Colonic mucosa (tissue), 4 donors: ENCODE data around the gene GSTM3. TPM values are rescaled to one million over a fixed set of nuclear protein-coding genes. Genes with fewer than 3 reads are reported as not detected.
"Not testable (repeated sequence)": the region's sequence is repeated elsewhere in the genome, so short reads cannot be mapped to it uniquely, and the experiment has no call there.

ENCODE experiments used
- DNase-seq: peaks from one replicate; pipeline ENCODE4 v3.0.0-alpha.2; 2020
- H3K27ac ChIP-seq: fragments of 200-600 bp; one replicate; pipeline ENCODE4 v1.8.0; 2021
- H3K27me3 ChIP-seq: fragments of 200-600 bp; one replicate; pipeline ENCODE4 v1.8.0; 2021
- H3K36me3 ChIP-seq: fragments of 200-600 bp; one replicate; pipeline ENCODE4 v1.8.0; 2021
- H3K4me1 ChIP-seq: fragments of 200-600 bp; one replicate; pipeline ENCODE4 v1.8.0; 2021; ENCODE audit warnings: mild to moderate bottlenecking
- H3K4me3 ChIP-seq: fragments of 200-600 bp; one replicate; pipeline ENCODE4 v1.8.0; 2021
- H3K9ac ChIP-seq, 2 donors: one replicate each; pipeline ENCODE4 v1.7.0; 2013; ENCODE audit warnings: control low read depth in 2 of 2, low read depth in 2 of 2, low read length in 2 of 2
- H3K9me3 ChIP-seq: fragments of 200-600 bp; one replicate; pipeline ENCODE4 v1.8.0; 2021
- CTCF ChIP-seq: fragments of 200-600 bp; IDR thresholded peaks from one replicate; pipeline ENCODE4 v1.8.0; 2022; ENCODE audit warnings: antibody characterized with exemption, mild to moderate bottlenecking
- intact Hi-C: fragments of 100-400 bp; cut with DNase I; formaldehyde crosslinking; loops from one replicate; pipeline ENCODE4 v1.14.1; 2022
- total RNA-seq, 2 donors: library from RNA; stranded (reverse); fragmentation: NEBNext Ultra II Directional in 1 of 2; extraction: Animal tissue kit (Norgen Biotek cat#: 25700) in 1 of 2; gene quantifications; one replicate each; pipeline ENCODE4 v1.2.1, GENCODE V29; 2021
- donor health status: healthy.
- donor health status: DM: no; HTN: no; CAD: no.
- donor health status: DM: no; HTN: no; CAD: no.

GSTM3 gene
- total RNA-seq, 2 donors from 2014 or later = 4.9 to 24.6 TPM

GRCh38 chr1:109751531-109752260 lies 10.9 kb upstream of the GSTM3 start:
- Histone ChIP-seq H3K27me3 (no peaks in the 10 kb centered on the region), H3K4me1 (no peaks in the 10 kb centered on the region), H3K27ac (no peak overlapping the region), H3K9ac (no peak overlapping the region), H3K4me3 (no peak overlapping the region), H3K9me3 (no peaks in the 10 kb centered on the region), H3K36me3 (peaks cover 9% of the 10 kb centered on the region)
- intact Hi-C loops = no loop called here
- DNase-seq = no peak
- no peak for TF ChIP-seq CTCF

- H3K9me3 ChIP-seq = no peaks in the 10 kb centered on the region
- intact Hi-C loops = no loop called here
- DNase-seq = peak; percentile 14
Measured at GRCh38 chr1:109750920-109751319, 10.1 kb upstream of the GSTM3 start.

GRCh38 chr1:109750241-109750882 lies 9.5 kb upstream of the GSTM3 start:
- H3K27ac ChIP-seq = no peak overlapping the region

More at GRCh38 chr1:109750920-109751319, 10.1 kb upstream of the GSTM3 start:
- Histone ChIP-seq H3K4me1 (no peaks in the 10 kb centered on the region), H3K36me3 (peaks cover 9% of the 10 kb centered on the region), H3K9ac (no peak overlapping the region), H3K4me3 (no peak overlapping the region), H3K27ac (no peak overlapping the region), H3K27me3 (no peaks in the 10 kb centered on the region)
- no peak for TF ChIP-seq CTCF

GRCh38 chr1:109749221-109749620 lies 8.4 kb upstream of the GSTM3 start:
- Histone ChIP-seq H3K4me1 (no peaks in the 10 kb centered on the region), H3K27me3 (no peaks in the 10 kb centered on the region), H3K36me3 (peaks cover 9% of the 10 kb centered on the region), H3K9ac (no peak overlapping the region), H3K4me3 (no peak overlapping the region), H3K27ac (no peak overlapping the region), H3K9me3 (no peaks in the 10 kb centered on the region)
- intact Hi-C loops = no loop called here
- DNase-seq = no peak
- TF ChIP-seq CTCF = no peak

More at GRCh38 chr1:109750241-109750882, 9.5 kb upstream of the GSTM3 start:
- Histone ChIP-seq H3K9ac (no peak overlapping the region), H3K4me3 (no peak overlapping the region), H3K4me1 (no peaks in the 10 kb centered on the region), H3K9me3 (no peaks in the 10 kb centered on the region), H3K27me3 (no peaks in the 10 kb centered on the region), H3K36me3 (peaks cover 9% of the 10 kb centered on the region)
- peak; percentile 9 for DNase-seq
- intact Hi-C loops = no loop called here
- TF ChIP-seq CTCF = no peak

- DNase-seq, intact Hi-C loops: not testable (repeated sequence)
Measured at GRCh38 chr1:109748311-109748710, 7.5 kb upstream of the GSTM3 start.

More at GRCh38 chr1:109748311-109748710, 7.5 kb upstream of the GSTM3 start:
- H3K27me3 ChIP-seq, H3K4me1 ChIP-seq, H3K9ac ChIP-seq, H3K4me3 ChIP-seq, H3K27ac ChIP-seq, H3K36me3 ChIP-seq, H3K9me3 ChIP-seq: not testable (repeated sequence)
